Lower leg skin (tissue), 3 donors: Measurements from ENCODE around the gene INSC.

Experiments used
- CTCF ChIP-seq, 3 donors: fragments of 450-650 bp; IDR thresholded peaks; one replicate each; pipeline ENCODE4 v1.5.1; 2016; ENCODE audit warnings: antibody characterized with exemption in 3 of 3, mild to moderate bottlenecking in 3 of 3, moderate library complexity in 2 of 3
- POLR2A ChIP-seq, 2 donors: fragments of 450-650 bp; IDR thresholded peaks; one replicate each; pipeline ENCODE4 v1.6.1; 2016 to 2017; ENCODE audit warnings: antibody characterized with exemption in 2 of 2, mild to moderate bottlenecking in 1 of 2, moderate library complexity in 1 of 2

- TF ChIP-seq POLR2A (IDR thresholded peaks at IDR 0.05) (no peak), CTCF (IDR thresholded peaks at IDR 0.05) (no peak)
Observed at GRCh38 chr11:15157606-15158137, 42.9 kb downstream of the INSC start.
